ENCODE data around the gene CIAO1. TPM values are rescaled to one million over a fixed set of nuclear protein-coding genes. Genes with fewer than 3 reads are reported as not detected.

The CIAO1 gene
- total and polyA plus RNA-seq, 2 of the 4 experiments (the other 2 are of a cell fraction) = 81.1 to 94.3 TPM

GRCh38 chr2:96301865-96302264, 35.8 kb downstream of the CIAO1 start:
- Histone ChIP-seq H3K4me2 (ENCODE audit: low read depth, low read length) (no peak overlapping the region), H2BK20ac (ENCODE audit: low read depth, low read length) (no peak overlapping the region), H4K20me1 (ENCODE audit: insufficient read depth, low read length) (peaks cover 18% of the 10 kb centered on the region; the same call in 1 of the 2 replicates), H2BK15ac (ENCODE audit: low read depth, low read length) (no peak overlapping the region), H3K4ac (ENCODE audit: low read depth, low read length) (no peak overlapping the region), H3K36me3 (ENCODE audit: control insufficient read depth, insufficient read depth, low read length) (peaks cover 45% of the 10 kb centered on the region), H3K9me3 (ENCODE audit: control insufficient read depth, insufficient read depth, low read length) (no peaks in the 10 kb centered on the region), H3K9ac (ENCODE audit: low read depth, low read length) (no peak overlapping the region), H3K56ac (ENCODE audit: extremely low read depth, insufficient read depth, low read length) (no peak overlapping the region), H2AK9ac (replicated peaks; ENCODE audit: low read depth, low read length, poor library complexity) (no peak overlapping the region), H4K5ac (ENCODE audit: low read depth, low read length) (no peak overlapping the region), H2BK120ac (ENCODE audit: low read depth, low read length) (no peak overlapping the region), H3K4me3 (ENCODE audit: insufficient read depth, low read depth, low read length) (no peak overlapping the region), H3K79me1 (ENCODE audit: low read depth in 1 of 2, low read length in 2 of 2) (peaks cover 43 to 50% of the 10 kb centered on the region in 2 experiments), H3K14ac (replicated peaks; ENCODE audit: low read depth, low read length) (no peak overlapping the region), H3K9me1 (ENCODE audit: insufficient read depth, low read length) (peaks cover 6% of the 10 kb centered on the region), H3K4me1 (ENCODE audit: control insufficient read depth, insufficient read depth, low read length) (peaks cover 8% of the 10 kb centered on the region), H3K18ac (ENCODE audit: low read depth, low read length) (no peak overlapping the region), H2BK5ac (ENCODE audit: low read depth, low read length, poor library complexity, severe bottlenecking) (no peak overlapping the region), H4K91ac (ENCODE audit: insufficient read depth, low read depth, low read length) (no peak overlapping the region), H2AK5ac (ENCODE audit: low read depth, low read length) (no peak overlapping the region), H3K23ac (ENCODE audit: low read depth, low read length) (no peak overlapping the region), H3K27me3 (ENCODE audit: control insufficient read depth, insufficient read depth, low read length) (no peaks in the 10 kb centered on the region), H2AFZ (replicated peaks; ENCODE audit: low read length, poor library complexity) (no peak overlapping the region), H3K27ac (ENCODE audit: insufficient read depth, low read length) (no peak overlapping the region), H4K8ac (ENCODE audit: low read depth in 2 of 2, low read length in 2 of 2) (no peak overlapping the region)
- TF ChIP-seq MXI1 (IDR thresholded peaks at IDR 0.05; ENCODE audit: borderline replicate concordance, low read depth, low read length) = no peak
- POLR2A ChIA-PET (ENCODE audit: unreplicated experiment) = no interaction called here
- DNase-seq (no peak), ATAC-seq (ENCODE audit: low read depth) (no peak)
- no CpG with 5 or more reads among the region's 1 CpG for WGBS, 2 experiments (ENCODE audit: extremely low coverage in 2 of 2, insufficient read length in 1 of 2)
- no TSS peak for BruUV-seq (replicated peaks)
- intact Hi-C loops (cut with micrococcal nuclease) = no loop called here
- in situ Hi-C loops (cut with MboI; ENCODE audit: low sequenced_read_pairs) = loop anchor here (10.0 kb wide), 1 partner anchor 213 kb away; no protein-coding TSS in a partner anchor
- dilution Hi-C loops (cut with HindIII; ENCODE audit: low sequenced_read_pairs, unreplicated experiment) = no loop called here
- CTCF ChIA-PET = no interaction called here

All from IMR-90 (cell line).